Vagina (tissue), 2 donors: ENCODE results near the gene EMD. TPM values are rescaled to one million over a fixed set of nuclear protein-coding genes. Genes with fewer than 3 reads are reported as not detected.
"Not testable (repeated sequence)": the region's sequence is repeated elsewhere in the genome, so short reads cannot be mapped to it uniquely, and the experiment has no call there.

ENCODE experiments used
- DNase-seq, 2 donors: peaks; one replicate each; pipeline ENCODE4 v3.0.0-alpha.2; 2017; ENCODE audit errors: extremely low spot score in 2 of 2
- H3K27ac ChIP-seq: fragments of 200-600 bp; sonication (generic); one replicate; pipeline ENCODE4 v1.5.1; 2019
- H3K27me3 ChIP-seq: fragments of 200-600 bp; sonication (generic); one replicate; pipeline ENCODE4 v1.5.1; 2019
- H3K36me3 ChIP-seq, 2 donors: fragments of 200-600 bp; sonication (generic); one replicate each; pipeline ENCODE4 v1.5.1; 2017 to 2019
- H3K4me1 ChIP-seq: fragments of 200-600 bp; sonication (generic); one replicate; pipeline ENCODE4 v1.5.1; 2019
- H3K4me3 ChIP-seq, 2 donors: fragments of 200-600 bp; sonication (generic); 1 replicate in 1 of 2; 2 replicates in 1 of 2; pipeline ENCODE4 v1.5.1; 2016 to 2019
- H3K9me3 ChIP-seq: fragments of 200-600 bp; sonication (generic); one replicate; pipeline ENCODE4 v1.5.1; 2019
- POLR2A ChIP-seq, 2 donors: fragments of 450-650 bp; IDR thresholded peaks; one replicate each; pipeline ENCODE4 v1.6.1; 2017; ENCODE audit warnings: antibody characterized with exemption in 2 of 2, mild to moderate bottlenecking in 2 of 2, moderate library complexity in 2 of 2
- POLR2AphosphoS5 ChIP-seq, 2 donors: sonication (generic); formaldehyde crosslinking; IDR thresholded peaks; one replicate each; pipeline ENCODE4 v1.9.0; 2017; ENCODE audit warnings: antibody characterized with exemption in 2 of 2, mild to moderate bottlenecking in 2 of 2, low read depth in 1 of 2; ENCODE audit not compliant: insufficient read depth in 1 of 2
- intact Hi-C: fragments of 100-400 bp; cut with DNase I; formaldehyde crosslinking; loops from one replicate; pipeline ENCODE4 v1.15.1; 2023
- total RNA-seq: library from RNA; depleted of rRNA; stranded (reverse); fragments of >200 nt; gene quantifications from one replicate; pipeline ENCODE4 v1.2.3, GENCODE V29; 2016
- TF ChIP-seq, protein P1 (sequence below), 3 experiments: fragments of 450-650 bp in 2 of 3; fragments of 200-600 bp in 1 of 3; sonication (generic) in 1 of 3; IDR thresholded peaks; one replicate each; pipeline ENCODE4 v1.5.1; 2017 to 2019; ENCODE audit warnings: antibody characterized with exemption in 3 of 3, mild to moderate bottlenecking in 2 of 3, moderate library complexity in 2 of 3

The EMD gene
- total RNA-seq, 1 donor from 2014 or later = 59.2 TPM

- H3K4me1 ChIP-seq, H3K27me3 ChIP-seq, H3K4me3 ChIP-seq, DNase-seq, H3K27ac ChIP-seq, H3K9me3 ChIP-seq, intact Hi-C loops, H3K36me3 ChIP-seq: not testable (repeated sequence)
Measured at GRCh38 chrX:154343620-154344019, 35.5 kb upstream of the EMD start.

DNA sequence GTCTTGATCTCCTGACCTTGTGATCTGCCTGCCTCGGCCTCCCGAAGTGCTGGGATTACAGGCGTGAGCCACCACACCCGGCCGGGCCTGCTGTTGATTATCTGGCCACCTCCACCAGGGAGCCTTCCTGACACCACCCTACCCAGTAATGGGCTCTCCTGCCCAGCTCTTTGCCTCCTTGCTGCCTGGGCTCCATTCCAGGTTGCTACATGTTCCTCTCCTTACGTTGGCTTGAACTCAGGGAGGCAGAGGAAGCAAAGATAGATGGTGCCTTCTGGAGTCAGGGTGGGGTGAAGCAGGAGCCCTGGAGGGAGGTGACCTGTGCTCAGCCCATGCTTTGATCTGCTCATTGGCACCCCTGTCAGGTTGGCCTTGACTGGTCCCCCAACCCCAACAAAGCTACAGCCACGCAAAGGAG is 31.0 kb upstream of the EMD start:
- H3K27ac ChIP-seq = no peak overlapping the region
- DNase-seq = no peak
- H3K4me1 ChIP-seq = no peaks in the 10 kb centered on the region
- no peaks in the 10 kb centered on the region for H3K27me3 ChIP-seq
- intact Hi-C loops = no loop called here
- H3K4me3 ChIP-seq = no peak overlapping the region
- TF ChIP-seq POLR2AphosphoS5 (IDR thresholded peaks at IDR 0.05; ENCODE audit: insufficient read depth in 1 of 2, low read depth in 1 of 2) = peak in 1 of 2 donors; percentile 7
- TF ChIP-seq, protein P1, sequence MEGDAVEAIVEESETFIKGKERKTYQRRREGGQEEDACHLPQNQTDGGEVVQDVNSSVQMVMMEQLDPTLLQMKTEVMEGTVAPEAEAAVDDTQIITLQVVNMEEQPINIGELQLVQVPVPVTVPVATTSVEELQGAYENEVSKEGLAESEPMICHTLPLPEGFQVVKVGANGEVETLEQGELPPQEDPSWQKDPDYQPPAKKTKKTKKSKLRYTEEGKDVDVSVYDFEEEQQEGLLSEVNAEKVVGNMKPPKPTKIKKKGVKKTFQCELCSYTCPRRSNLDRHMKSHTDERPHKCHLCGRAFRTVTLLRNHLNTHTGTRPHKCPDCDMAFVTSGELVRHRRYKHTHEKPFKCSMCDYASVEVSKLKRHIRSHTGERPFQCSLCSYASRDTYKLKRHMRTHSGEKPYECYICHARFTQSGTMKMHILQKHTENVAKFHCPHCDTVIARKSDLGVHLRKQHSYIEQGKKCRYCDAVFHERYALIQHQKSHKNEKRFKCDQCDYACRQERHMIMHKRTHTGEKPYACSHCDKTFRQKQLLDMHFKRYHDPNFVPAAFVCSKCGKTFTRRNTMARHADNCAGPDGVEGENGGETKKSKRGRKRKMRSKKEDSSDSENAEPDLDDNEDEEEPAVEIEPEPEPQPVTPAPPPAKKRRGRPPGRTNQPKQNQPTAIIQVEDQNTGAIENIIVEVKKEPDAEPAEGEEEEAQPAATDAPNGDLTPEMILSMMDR (IDR thresholded peaks at IDR 0.05) = no peak
- no peak for TF ChIP-seq POLR2A (IDR thresholded peaks at IDR 0.05)
- H3K9me3 ChIP-seq = no peaks in the 10 kb centered on the region
- H3K36me3 ChIP-seq = peaks cover 0 to 32% of the 10 kb centered on the region in 2 donors

DNA sequence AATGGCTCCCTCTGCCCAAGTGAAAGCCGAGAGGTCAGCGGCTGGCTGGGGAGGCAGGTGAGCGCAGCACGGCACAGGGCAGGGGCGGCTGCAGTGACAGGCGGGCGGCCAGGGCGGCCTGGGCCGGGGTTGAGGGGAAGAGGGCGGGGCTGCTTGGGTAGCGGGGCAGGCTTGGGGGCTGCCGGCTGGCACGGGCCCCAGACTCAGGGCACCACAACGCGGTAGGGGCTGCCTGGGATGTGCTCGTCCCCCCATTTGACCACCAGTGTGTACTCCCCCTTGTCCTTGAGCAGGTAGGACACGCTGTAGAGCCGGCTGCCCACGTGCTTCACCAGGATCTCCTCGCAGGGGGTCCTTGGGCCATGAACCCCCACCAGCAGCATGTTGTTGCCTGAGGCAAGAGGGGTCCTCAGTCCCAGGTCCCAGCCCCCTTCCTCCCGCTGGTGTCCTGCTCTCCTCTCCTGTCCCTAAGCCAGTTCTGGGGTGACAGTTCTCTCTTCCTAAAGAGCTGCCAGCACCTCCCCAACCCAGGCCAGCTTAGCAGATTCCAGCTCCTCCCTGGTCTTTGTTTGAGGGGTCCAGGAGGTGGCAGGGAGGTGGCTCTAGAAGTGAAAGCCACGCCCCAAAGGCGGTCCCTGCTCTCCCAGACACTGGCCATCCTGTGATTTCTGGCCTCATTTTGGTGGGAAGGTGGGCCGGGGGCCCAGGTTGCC is 30.3 kb upstream of the EMD start:
- intact Hi-C loops = no loop called here
- no peak for DNase-seq
- TF ChIP-seq, protein P1 (IDR thresholded peaks at IDR 0.05) = no peak
- peak in 1 of 2 donors; percentile 41 for TF ChIP-seq POLR2AphosphoS5 (IDR thresholded peaks at IDR 0.05; ENCODE audit: insufficient read depth in 1 of 2, low read depth in 1 of 2)
- Histone ChIP-seq H3K36me3 (peaks cover 0 to 38% of the 10 kb centered on the region in 2 donors), H3K27me3 (no peaks in the 10 kb centered on the region), H3K27ac (no peak overlapping the region), H3K4me1 (no peaks in the 10 kb centered on the region), H3K9me3 (no peaks in the 10 kb centered on the region), H3K4me3 (no peak overlapping the region)

- Histone ChIP-seq H3K4me1 (no peaks in the 10 kb centered on the region), H3K27me3 (no peaks in the 10 kb centered on the region), H3K9me3 (no peaks in the 10 kb centered on the region), H3K27ac (no peak overlapping the region), H3K36me3 (peaks cover 0 to 45% of the 10 kb centered on the region in 2 donors), H3K4me3 (no peak overlapping the region)
- no peak for DNase-seq
- peak in 1 of 2 donors; percentile 53 for TF ChIP-seq POLR2AphosphoS5 (IDR thresholded peaks at IDR 0.05; ENCODE audit: insufficient read depth in 1 of 2, low read depth in 1 of 2)
- TF ChIP-seq, protein P1 (IDR thresholded peaks at IDR 0.05) = no peak
- intact Hi-C loops = no loop called here
Measured at GRCh38 chrX:154349359-154349935, 29.6 kb upstream of the EMD start.

GRCh38 chrX:154349979-154350378 is 29.1 kb upstream of the EMD start:
- no peaks in the 10 kb centered on the region for H3K27me3 ChIP-seq
- no peak for DNase-seq
- intact Hi-C loops = no loop called here
- no peak overlapping the region for H3K4me3 ChIP-seq
- H3K36me3 ChIP-seq = peaks cover 0 to 50% of the 10 kb centered on the region in 2 donors
- H3K4me1 ChIP-seq = no peaks in the 10 kb centered on the region
- H3K9me3 ChIP-seq = no peaks in the 10 kb centered on the region
- TF ChIP-seq POLR2AphosphoS5 (IDR thresholded peaks at IDR 0.05; ENCODE audit: insufficient read depth in 1 of 2, low read depth in 1 of 2) (no peak), POLR2A (IDR thresholded peaks at IDR 0.05) (no peak)
- TF ChIP-seq, protein P1 (IDR thresholded peaks at IDR 0.05) = no peak
- H3K27ac ChIP-seq = no peak overlapping the region
